Thyroid gland (tissue), 4 donors: Measurements from ENCODE around the gene RAI2. TPM values are rescaled to one million over a fixed set of nuclear protein-coding genes. Genes with fewer than 3 reads are reported as not detected.
"Not testable (repeated sequence)": the region's sequence is repeated elsewhere in the genome, so short reads cannot be mapped to it uniquely, and the experiment has no call there.

Experiments
- DNase-seq, 2 donors: peaks; one replicate each; pipeline ENCODE4 v3.0.0-alpha.2; 2019
- H3K27ac ChIP-seq, 3 donors: fragments of 200-600 bp; sonication (generic); 1 replicate in 2 of 3; 2 replicates in 1 of 3; pipeline ENCODE4 v1.5.1; 2016 to 2019; ENCODE audit warnings: mild to moderate bottlenecking in 1 of 3, moderate library complexity in 1 of 3
- H3K27me3 ChIP-seq: fragments of 200-600 bp; sonication (generic); one replicate; pipeline ENCODE4 v1.5.1; 2019
- H3K36me3 ChIP-seq, 2 donors: fragments of 200-600 bp; sonication (generic); one replicate each; pipeline ENCODE4 v1.5.1; 2016 to 2019
- H3K4me1 ChIP-seq, 2 donors: fragments of 200-600 bp; sonication (generic); one replicate each; pipeline ENCODE4 v1.5.1; 2017 to 2019
- H3K4me3 ChIP-seq, 3 donors: fragments of 200-600 bp; sonication (generic); replicated peaks in 1 of 3; 1 replicate in 2 of 3; 2 replicates in 1 of 3; pipeline ENCODE4 v1.5.1; 2016; ENCODE audit warnings: mild to moderate bottlenecking in 1 of 3
- H3K9me3 ChIP-seq: fragments of 200-600 bp; sonication (generic); one replicate; pipeline ENCODE4 v1.5.1; 2017
- POLR2A ChIP-seq, 2 donors: fragments of 450-650 bp; IDR thresholded peaks; one replicate each; pipeline ENCODE4 v1.6.1; 2017; ENCODE audit warnings: antibody characterized with exemption in 2 of 2, mild to moderate bottlenecking in 2 of 2, moderate library complexity in 1 of 2
- WGBS, 2 donors: methylation state at CpG; one replicate each; pipeline ENCODE4 v1.1.5; 2017; 5-methylcytosine and 5-hydroxymethylcytosine counted together
- intact Hi-C: fragments of 100-400 bp; cut with DNase I; formaldehyde crosslinking; loops from one replicate; pipeline ENCODE4 v1.15.1; 2023
- total RNA-seq, 4 donors: library from RNA; depleted of rRNA; stranded (reverse); fragments of >200 nt; gene quantifications; one replicate each; pipeline ENCODE4 v1.2.3, GENCODE V29; 2016
- TF ChIP-seq, protein P1 (sequence below), 6 experiments: fragments of 200-600 bp in 3 of 6; fragments of 450-650 bp in 3 of 6; sonication (generic) in 3 of 6; IDR thresholded peaks; one replicate each; pipeline ENCODE4 v1.5.1; 2016 to 2019; ENCODE audit warnings: antibody characterized with exemption in 6 of 6, mild to moderate bottlenecking in 2 of 6, inconsistent platforms in 1 of 6, moderate library complexity in 1 of 6

The RAI2 gene
- total RNA-seq, 4 donors from 2014 or later = 12.1 to 18.9 (median 12.8) TPM

- 0% methylated on average over 1 of the region's 4 CpGs for WGBS, 2 donors
- H3K27me3 ChIP-seq = no peaks in the 10 kb centered on the region
- no peak overlapping the region for H3K4me3 ChIP-seq
- DNase-seq = peak; percentile 48 to 59
- H3K36me3 ChIP-seq = no peaks in the 10 kb centered on the region
- intact Hi-C loops = no loop called here
- TF ChIP-seq POLR2A (IDR thresholded peaks at IDR 0.05) = no peak
- TF ChIP-seq, protein P1, sequence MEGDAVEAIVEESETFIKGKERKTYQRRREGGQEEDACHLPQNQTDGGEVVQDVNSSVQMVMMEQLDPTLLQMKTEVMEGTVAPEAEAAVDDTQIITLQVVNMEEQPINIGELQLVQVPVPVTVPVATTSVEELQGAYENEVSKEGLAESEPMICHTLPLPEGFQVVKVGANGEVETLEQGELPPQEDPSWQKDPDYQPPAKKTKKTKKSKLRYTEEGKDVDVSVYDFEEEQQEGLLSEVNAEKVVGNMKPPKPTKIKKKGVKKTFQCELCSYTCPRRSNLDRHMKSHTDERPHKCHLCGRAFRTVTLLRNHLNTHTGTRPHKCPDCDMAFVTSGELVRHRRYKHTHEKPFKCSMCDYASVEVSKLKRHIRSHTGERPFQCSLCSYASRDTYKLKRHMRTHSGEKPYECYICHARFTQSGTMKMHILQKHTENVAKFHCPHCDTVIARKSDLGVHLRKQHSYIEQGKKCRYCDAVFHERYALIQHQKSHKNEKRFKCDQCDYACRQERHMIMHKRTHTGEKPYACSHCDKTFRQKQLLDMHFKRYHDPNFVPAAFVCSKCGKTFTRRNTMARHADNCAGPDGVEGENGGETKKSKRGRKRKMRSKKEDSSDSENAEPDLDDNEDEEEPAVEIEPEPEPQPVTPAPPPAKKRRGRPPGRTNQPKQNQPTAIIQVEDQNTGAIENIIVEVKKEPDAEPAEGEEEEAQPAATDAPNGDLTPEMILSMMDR (IDR thresholded peaks at IDR 0.05) = peak; percentile 62 to 77 (median 72)
- H3K9me3 ChIP-seq = no peaks in the 10 kb centered on the region
- H3K4me1 ChIP-seq = peaks cover 0 to 6% of the 10 kb centered on the region in 2 donors
- no peak overlapping the region for H3K27ac ChIP-seq
These were observed 72.7 kb downstream of the RAI2 start for GRCh38 chrX:17788439-17788838.

- intact Hi-C loops = no loop called here
- Histone ChIP-seq H3K4me3 (no peak overlapping the region), H3K27ac (no peak overlapping the region), H3K9me3 (no peaks in the 10 kb centered on the region), H3K36me3 (no peaks in the 10 kb centered on the region), H3K4me1 (peaks cover 0 to 6% of the 10 kb centered on the region in 2 donors), H3K27me3 (no peaks in the 10 kb centered on the region)
- TF ChIP-seq POLR2A (IDR thresholded peaks at IDR 0.05) = no peak
- TF ChIP-seq, protein P1 (IDR thresholded peaks at IDR 0.05) = no peak
- WGBS, 2 donors = 93% methylated on average over 6 of the region's 11 CpGs; no CpG with 5 or more reads in 1 of the 2 donors
- no peak for DNase-seq
These were observed 73.5 kb downstream of the RAI2 start for GRCh38 chrX:17787557-17787956.

DNA sequence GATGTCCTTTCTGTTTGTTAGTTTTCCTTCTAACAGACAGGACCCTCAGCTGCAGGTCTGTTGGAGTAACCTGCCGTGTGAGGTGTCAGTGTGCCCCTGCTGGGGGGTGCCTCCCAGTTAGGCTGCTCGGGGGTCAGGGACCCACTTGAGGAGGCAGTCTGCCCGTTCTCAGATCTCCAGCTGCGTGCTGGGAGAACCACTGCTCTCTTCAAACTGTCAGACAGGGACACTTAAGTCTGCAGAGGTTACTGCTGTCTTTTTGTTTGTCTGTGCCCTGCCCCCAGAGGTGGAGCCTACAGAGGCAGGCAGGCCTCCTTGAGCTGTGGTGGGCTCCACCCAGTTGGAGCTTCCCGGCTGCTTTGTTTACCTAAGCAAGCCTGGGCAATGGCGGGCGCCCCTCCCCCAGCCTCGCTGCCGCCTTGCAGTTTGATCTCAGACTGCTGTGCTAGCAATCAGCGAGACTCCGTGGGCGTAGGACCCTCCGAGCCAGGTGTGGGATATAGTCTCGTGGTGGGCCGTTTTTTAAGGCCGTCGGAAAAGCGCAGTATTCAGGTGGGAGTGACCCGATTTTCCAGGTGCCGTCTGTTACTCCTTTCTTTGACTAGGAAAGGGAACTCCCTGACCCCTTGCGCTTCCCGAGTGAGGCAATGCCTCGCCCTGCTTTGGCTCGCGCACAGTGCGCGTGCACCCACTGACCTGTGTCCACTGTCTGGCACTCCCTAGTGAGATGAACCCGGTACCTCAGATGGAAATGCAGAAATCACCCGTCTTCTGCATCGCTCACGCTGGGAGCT is 74.3 kb downstream of the RAI2 start:
- H3K4me3 ChIP-seq, H3K27ac ChIP-seq, H3K27me3 ChIP-seq, DNase-seq, H3K9me3 ChIP-seq, H3K4me1 ChIP-seq, intact Hi-C loops, H3K36me3 ChIP-seq: not testable (repeated sequence)
- WGBS, 2 donors = 40 to 94% methylated on average over 3 to 7 of the region's 31 CpGs

- WGBS, 2 donors = 80 to 85% methylated on average over 2 to 4 of the region's 4 CpGs
- Histone ChIP-seq H3K36me3 (no peaks in the 10 kb centered on the region), H3K27me3 (no peaks in the 10 kb centered on the region), H3K27ac (no peak overlapping the region), H3K9me3 (no peaks in the 10 kb centered on the region), H3K4me1 (no peaks in the 10 kb centered on the region), H3K4me3 (no peak overlapping the region)
- TF ChIP-seq POLR2A (IDR thresholded peaks at IDR 0.05) = no peak
- TF ChIP-seq, protein P1 (IDR thresholded peaks at IDR 0.05) = no peak
- no peak for DNase-seq
- intact Hi-C loops = no loop called here
These were observed 81.7 kb downstream of the RAI2 start for GRCh38 chrX:17779434-17779833.

- H3K27ac ChIP-seq = no peak overlapping the region
- intact Hi-C loops = no loop called here
- no peaks in the 10 kb centered on the region for H3K27me3 ChIP-seq
- no peak for DNase-seq
- no peaks in the 10 kb centered on the region for H3K9me3 ChIP-seq
- no peak overlapping the region for H3K4me3 ChIP-seq
- no peak for TF ChIP-seq POLR2A (IDR thresholded peaks at IDR 0.05)
- TF ChIP-seq, protein P1 (IDR thresholded peaks at IDR 0.05) = no peak
- no peaks in the 10 kb centered on the region for H3K36me3 ChIP-seq
- WGBS, 2 donors = 4 to 68% methylated on average over 2 of the region's 2 CpGs
- H3K4me1 ChIP-seq = no peaks in the 10 kb centered on the region
These were observed 82.1 kb downstream of the RAI2 start for GRCh38 chrX:17778997-17779396.
